AG09319 (cell line): ENCODE data around the gene RAET1E.
"Not testable (repeated sequence)": the region's sequence is repeated elsewhere in the genome, so short reads cannot be mapped to it uniquely, and the experiment has no call there.

Experiments used
- DNase-seq: peaks from one replicate; pipeline ENCODE4 v3.0.0-alpha.2; 2010; ENCODE audit warnings: low read depth; ENCODE audit errors: extremely low read depth
- TF ChIP-seq, protein P1 (sequence below): IDR thresholded peaks from 2 replicates; pipeline ENCODE4 v1.5.1; 2011; ENCODE audit warnings: low read depth, mild to moderate bottlenecking, inconsistent platforms, low read length, moderate library complexity

Gene RAET1E

DNA sequence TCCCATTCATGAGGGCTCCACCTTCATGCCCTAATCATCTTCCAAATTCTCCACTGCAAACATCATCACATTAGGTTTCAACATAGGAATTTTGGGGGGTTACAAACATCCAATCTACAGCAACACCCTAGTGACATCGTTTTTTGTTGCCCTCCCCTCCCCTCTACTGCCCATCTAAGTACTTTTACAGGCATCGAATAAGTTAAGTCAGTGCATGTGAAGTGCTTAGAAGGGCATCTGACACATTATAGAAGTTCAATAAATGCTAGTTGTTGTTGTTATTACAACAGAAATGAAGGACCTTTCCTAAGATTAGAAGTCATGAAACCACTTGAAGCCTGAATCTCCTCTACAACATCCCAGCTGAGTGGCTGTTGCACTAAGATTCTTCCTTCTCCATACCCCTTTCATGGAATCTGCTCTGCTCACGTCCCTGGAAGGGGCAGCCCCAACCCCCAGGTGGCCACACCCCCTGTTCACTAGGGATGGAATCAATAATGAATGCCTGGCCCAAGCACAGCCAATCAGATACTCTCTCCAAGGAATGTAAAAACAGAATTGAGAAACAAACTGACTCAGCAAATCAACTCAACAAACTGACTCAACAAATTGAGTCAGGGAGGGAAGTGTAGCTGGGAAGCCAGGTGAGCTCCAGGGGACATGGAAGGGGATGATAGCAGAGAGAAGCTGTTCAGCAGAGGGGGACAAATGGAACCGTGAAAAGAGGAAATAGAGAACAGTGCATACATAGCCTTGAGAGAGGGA is 29.9 kb downstream of the RAET1E start:
- TF ChIP-seq, protein P1, sequence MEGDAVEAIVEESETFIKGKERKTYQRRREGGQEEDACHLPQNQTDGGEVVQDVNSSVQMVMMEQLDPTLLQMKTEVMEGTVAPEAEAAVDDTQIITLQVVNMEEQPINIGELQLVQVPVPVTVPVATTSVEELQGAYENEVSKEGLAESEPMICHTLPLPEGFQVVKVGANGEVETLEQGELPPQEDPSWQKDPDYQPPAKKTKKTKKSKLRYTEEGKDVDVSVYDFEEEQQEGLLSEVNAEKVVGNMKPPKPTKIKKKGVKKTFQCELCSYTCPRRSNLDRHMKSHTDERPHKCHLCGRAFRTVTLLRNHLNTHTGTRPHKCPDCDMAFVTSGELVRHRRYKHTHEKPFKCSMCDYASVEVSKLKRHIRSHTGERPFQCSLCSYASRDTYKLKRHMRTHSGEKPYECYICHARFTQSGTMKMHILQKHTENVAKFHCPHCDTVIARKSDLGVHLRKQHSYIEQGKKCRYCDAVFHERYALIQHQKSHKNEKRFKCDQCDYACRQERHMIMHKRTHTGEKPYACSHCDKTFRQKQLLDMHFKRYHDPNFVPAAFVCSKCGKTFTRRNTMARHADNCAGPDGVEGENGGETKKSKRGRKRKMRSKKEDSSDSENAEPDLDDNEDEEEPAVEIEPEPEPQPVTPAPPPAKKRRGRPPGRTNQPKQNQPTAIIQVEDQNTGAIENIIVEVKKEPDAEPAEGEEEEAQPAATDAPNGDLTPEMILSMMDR = no peak
- DNase-seq = no peak

DNA sequence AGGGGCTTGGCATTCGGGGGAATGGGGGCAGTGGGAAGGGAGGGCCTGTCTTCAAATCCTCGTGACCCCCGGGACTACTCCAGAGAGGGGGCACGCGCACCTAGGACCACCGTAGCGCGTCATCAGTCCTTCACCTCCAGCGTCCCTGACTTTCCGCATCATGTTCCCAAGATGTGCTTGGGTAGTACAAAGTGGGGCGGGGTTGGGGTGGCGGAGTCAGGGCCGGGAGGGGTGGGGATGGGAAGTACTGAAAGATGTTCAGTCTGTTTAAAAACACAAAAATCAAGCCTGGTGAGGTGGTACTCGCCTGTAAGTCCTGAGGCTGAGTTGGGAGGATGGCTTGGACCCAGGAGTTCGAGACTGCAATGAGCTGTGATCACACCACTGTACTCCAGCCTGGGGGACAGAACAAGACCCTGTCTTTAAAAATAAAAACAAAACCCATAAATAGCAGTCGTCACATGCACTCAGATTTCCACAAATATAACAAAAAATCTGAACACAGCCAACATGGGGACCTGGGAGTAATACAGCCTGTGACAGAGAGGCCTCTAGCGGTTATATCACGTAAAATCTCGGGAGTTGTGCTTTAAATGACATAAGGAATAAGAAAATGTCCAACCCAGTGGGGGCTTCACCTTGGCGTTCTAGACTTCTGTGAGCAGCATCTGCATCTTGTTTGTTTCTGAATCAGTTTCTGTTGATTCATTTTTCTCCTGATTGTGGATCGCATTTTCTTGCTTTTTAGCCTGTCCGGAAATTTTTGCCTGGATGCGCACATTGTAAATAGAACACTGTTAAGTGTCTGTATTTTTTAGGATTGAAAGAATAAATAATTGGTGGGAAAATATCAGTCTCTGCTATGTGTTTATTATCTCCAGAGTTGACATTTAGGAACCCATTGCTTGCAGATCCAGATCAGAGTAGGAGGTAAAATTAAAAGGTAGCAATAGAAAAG is 33.1 kb downstream of the RAET1E start:
- peak; percentile 43 for DNase-seq

GRCh38 chr6:149863698-149864577 is 34.0 kb downstream of the RAET1E start, which contains the start of gene LRP11:
TSS of gene LRP11 (minus strand) at chr6:149864359. CDS start at chr6:149864020, 339 bp downstream.
- DNase-seq = peak; percentile 65
- TF ChIP-seq, protein P1 = no peak

More for the DNA sequence above, 33.1 kb downstream of the RAET1E start:
- TF ChIP-seq, protein P1 = peak; percentile 72

DNA sequence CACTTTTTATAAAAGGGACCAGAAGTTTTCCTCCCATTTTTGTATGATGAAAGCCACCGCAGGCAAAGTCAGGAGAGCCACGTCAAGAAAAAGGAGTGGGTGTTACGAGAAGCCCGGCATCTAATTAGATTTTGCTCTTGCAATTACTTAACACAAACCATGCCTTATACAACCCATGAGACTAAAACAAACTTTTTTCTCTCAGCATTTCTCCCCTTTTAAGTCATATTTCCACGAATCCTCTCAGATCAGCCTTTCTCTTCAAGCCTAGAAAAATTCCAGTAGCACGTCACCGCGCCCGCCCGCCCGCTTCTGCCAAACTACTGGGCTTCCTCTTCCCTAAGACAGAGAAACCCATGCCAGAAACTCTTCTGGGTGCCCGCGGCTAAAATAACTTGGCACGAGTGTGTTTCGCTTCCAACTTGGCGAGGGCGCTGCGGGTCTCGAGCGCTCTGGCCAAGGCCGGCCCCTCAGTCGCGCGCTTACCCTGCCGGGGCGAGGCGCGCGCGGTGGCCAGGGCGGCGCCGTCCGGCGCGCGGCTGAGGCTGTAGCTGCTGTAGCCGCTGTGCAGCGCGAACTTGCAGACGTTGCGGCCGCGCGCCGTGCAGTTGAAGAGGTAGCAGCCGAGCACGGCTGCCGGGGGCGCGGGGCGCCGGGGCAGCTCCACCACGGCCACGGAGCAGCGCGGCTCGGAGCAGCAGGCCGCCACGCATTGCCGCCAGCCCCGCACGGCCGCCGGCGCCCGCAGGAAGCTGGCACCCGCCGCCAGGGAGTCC is 34.8 kb downstream of the RAET1E start:
- TF ChIP-seq, protein P1 = no peak
- peak; percentile 61 for DNase-seq

DNA sequence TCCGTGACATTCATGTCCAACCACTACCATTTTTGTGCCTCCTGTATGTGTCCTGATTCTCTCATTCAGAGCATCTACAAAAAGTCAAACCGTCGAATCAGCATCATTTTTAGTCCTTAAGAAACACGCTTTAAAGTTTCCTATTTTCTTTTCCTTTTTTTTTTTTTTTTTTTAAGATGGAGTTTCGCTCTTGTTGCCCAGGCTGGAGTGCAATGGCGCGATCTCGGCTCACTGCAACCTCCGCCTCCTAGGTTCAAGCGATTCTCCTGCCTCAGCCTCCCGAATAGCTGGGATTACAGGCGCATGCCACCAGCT is 35.5 kb downstream of the RAET1E start:
- not testable (repeated sequence) for DNase-seq

- TF ChIP-seq, protein P1 = no peak
- DNase-seq = no peak
Measured at GRCh38 chr6:149861603-149862423, 36.1 kb downstream of the RAET1E start.
